ENCODE data around the gene UNG. TPM values are rescaled to one million over a fixed set of nuclear protein-coding genes. Genes with fewer than 3 reads are reported as not detected.

The UNG gene
- total and polyA plus RNA-seq, 2 of the 8 experiments (the other 6 are each of a cell fraction or from before 2014, with no cell fraction given): 71.6 to 163 TPM

GRCh38 chr12:109052097-109052413 is 45.3 kb upstream of the UNG start:
- DNase-seq (ENCODE audit: low read depth in 1 of 2, low spot score in 2 of 2): no peak
- Histone ChIP-seq H4K5ac (ENCODE audit: insufficient read length, low read depth, low read length) (no peak overlapping the region), H3K9ac (replicated peaks in 1 of 4; ENCODE audit: extremely low read depth in 1 of 4, low read depth in 3 of 4, low read length in 3 of 4) (no peak overlapping the region), H3K4me1 (replicated peaks in 1 of 4; ENCODE audit: control insufficient read depth in 3 of 4, insufficient read depth in 4 of 4, low read length in 3 of 4) (no peaks in the 10 kb centered on the region; a peak in 1 of 7 replicates), H3K36me3 (ENCODE audit: control insufficient read depth in 2 of 4, insufficient read depth in 4 of 4, low read length in 3 of 4) (no peaks in the 10 kb centered on the region), H3K23ac (ENCODE audit: insufficient read length) (no peak overlapping the region), H2AFZ (ENCODE audit: low read length) (peak overlapping the region; percentile 12; the same call in 1 of the 2 replicates), H4K8ac (ENCODE audit: extremely low read depth, insufficient read depth, low read length) (no peak overlapping the region; the same call in 1 of the 2 replicates), H3K14ac (ENCODE audit: insufficient read length) (no peak overlapping the region), H3K79me2 (ENCODE audit: control insufficient read depth in 1 of 2, insufficient read depth in 2 of 2, low read length in 2 of 2) (no peaks in the 10 kb centered on the region), H3K4me3 (ENCODE audit: extremely low read depth in 1 of 4, insufficient read depth in 2 of 4, low read depth in 3 of 4, low read length in 4 of 4) (peak overlapping the region in 3 of 4 experiments; percentile 15 to 95 (median 88); a peak in 4 of 8 replicates), H2BK5ac (ENCODE audit: low read depth, low read length) (no peak overlapping the region), H3K79me1 (ENCODE audit: low read depth, low read length) (no peaks in the 10 kb centered on the region), H3K4me2 (ENCODE audit: insufficient read depth in 1 of 2, low read depth in 2 of 2, low read length in 2 of 2) (peak overlapping the region; percentile 56 to 91), H3K4ac (replicated peaks; ENCODE audit: insufficient read length, low read depth, low read length) (no peak overlapping the region), H4K20me1 (replicated peaks in 1 of 2; ENCODE audit: control insufficient read depth in 1 of 2, insufficient read depth in 2 of 2, low read length in 2 of 2) (no peaks in the 10 kb centered on the region), H3K56ac (replicated peaks; ENCODE audit: insufficient read length, low read depth, low read length) (no peak overlapping the region), H2BK20ac (ENCODE audit: low read length) (no peak overlapping the region), H2AK5ac (ENCODE audit: low read depth, low read length) (no peak overlapping the region), H2BK15ac (ENCODE audit: low read length) (no peak overlapping the region), H4K91ac (replicated peaks; ENCODE audit: insufficient read length, low read length) (no peak overlapping the region), H3K27ac (ENCODE audit: low read depth, low read length) (no peak overlapping the region), H3K18ac (ENCODE audit: extremely low read depth, low read length) (no peak overlapping the region), H2BK120ac (replicated peaks; ENCODE audit: low read depth, low read length) (no peak overlapping the region), H3K23me2 (ENCODE audit: low read depth, low read length) (no peaks in the 10 kb centered on the region), H2BK12ac (ENCODE audit: low read depth, low read length) (no peak overlapping the region), H3K9me3 (ENCODE audit: insufficient read depth in 2 of 2, low read depth in 1 of 2, low read length in 1 of 2) (no peaks in the 10 kb centered on the region), H3K27me3 (replicated peaks in 1 of 4; ENCODE audit: control insufficient read depth in 3 of 4, extremely low read depth in 1 of 4, insufficient read depth in 3 of 4, low read length in 3 of 4) (no peaks in the 10 kb centered on the region)
- CTCF ChIA-PET (ENCODE audit: partially characterized antibody): interaction anchor here (1.7 kb wide), 1 partner anchor 17 kb away, joined by 3 read pairs; no protein-coding TSS in a partner anchor
- WGBS, 2 experiments (ENCODE audit: extremely low coverage in 1 of 2, insufficient coverage in 1 of 2, insufficient read length in 1 of 2, insufficient replicate concordance in 2 of 2, low coverage in 1 of 2, low lambda C conversion rate in 2 of 2, missing lambda C conversion rate in 1 of 2): 46% methylated on average over 6 of the region's 6 CpGs; no CpG with 5 or more reads in 1 of the 2 experiments
- POLR2A ChIA-PET (ENCODE audit: partially characterized antibody): interaction anchor here (0.9 kb wide), 1 partner anchor 214 kb away, joined by 3 read pairs; no protein-coding TSS in a partner anchor
- no peak for FAIRE-seq
- TF ChIP-seq RAD21 (IDR thresholded peaks at IDR 0.05 in 1 of 2, conservative IDR thresholded peaks at IDR 0.05 in 1 of 2; ENCODE audit: low read depth in 2 of 2, low read length in 2 of 2) (no peak), MAX (IDR thresholded peaks at IDR 0.05) (no peak), JUND (IDR thresholded peaks at IDR 0.05; ENCODE audit: low read length) (no peak), MAFK (IDR thresholded peaks at IDR 0.05; ENCODE audit: low read depth, low read length) (no peak), POU5F1 (IDR thresholded peaks at IDR 0.05; ENCODE audit: low read depth, low read length) (no peak), RXRA (IDR thresholded peaks at IDR 0.05; ENCODE audit: insufficient read depth, low read depth, low read length) (no peak), KDM1A (IDR thresholded peaks at IDR 0.05; ENCODE audit: borderline replicate concordance, low read length) (no peak), NRF1 (IDR thresholded peaks at IDR 0.05; ENCODE audit: low read depth, low read length) (no peak), NANOG (IDR thresholded peaks at IDR 0.05; ENCODE audit: insufficient read depth, low read depth, low read length, poor library complexity, severe bottlenecking) (no peak), JUN (IDR thresholded peaks at IDR 0.05; ENCODE audit: low read depth, low read length) (no peak), SIX5 (IDR thresholded peaks at IDR 0.05; ENCODE audit: low read depth, low read length) (no peak), SIRT6 (IDR thresholded peaks at IDR 0.05; ENCODE audit: low read length) (no peak)
- TF ChIP-seq, protein P1, sequence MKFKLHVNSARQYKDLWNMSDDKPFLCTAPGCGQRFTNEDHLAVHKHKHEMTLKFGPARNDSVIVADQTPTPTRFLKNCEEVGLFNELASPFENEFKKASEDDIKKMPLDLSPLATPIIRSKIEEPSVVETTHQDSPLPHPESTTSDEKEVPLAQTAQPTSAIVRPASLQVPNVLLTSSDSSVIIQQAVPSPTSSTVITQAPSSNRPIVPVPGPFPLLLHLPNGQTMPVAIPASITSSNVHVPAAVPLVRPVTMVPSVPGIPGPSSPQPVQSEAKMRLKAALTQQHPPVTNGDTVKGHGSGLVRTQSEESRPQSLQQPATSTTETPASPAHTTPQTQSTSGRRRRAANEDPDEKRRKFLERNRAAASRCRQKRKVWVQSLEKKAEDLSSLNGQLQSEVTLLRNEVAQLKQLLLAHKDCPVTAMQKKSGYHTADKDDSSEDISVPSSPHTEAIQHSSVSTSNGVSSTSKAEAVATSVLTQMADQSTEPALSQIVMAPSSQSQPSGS (IDR thresholded peaks at IDR 0.05; ENCODE audit: low read length): no peak
